Body of pancreas (tissue), 4 donors: ENCODE measurements around the gene LRRC75A. TPM values are rescaled to one million over a fixed set of nuclear protein-coding genes. Genes with fewer than 3 reads are reported as not detected.
"Not testable (repeated sequence)": the region's sequence is repeated elsewhere in the genome, so short reads cannot be mapped to it uniquely, and the experiment has no call there.

Experiments
- ATAC-seq: fragments of 150-250 bp; one replicate; pipeline ENCODE4 v1.9.1; 2016
- DNase-seq, 4 donors: peaks; one replicate each; pipeline ENCODE4 v3.0.0-alpha.2; 2019
- H3K27ac ChIP-seq, 4 donors: fragments of 200-600 bp; sonication (generic); 1 replicate in 3 of 4; 2 replicates in 1 of 4; pipeline versions ENCODE4 v1.5.1 to v1.6.1; 2016 to 2019; ENCODE audit warnings: mild to moderate bottlenecking in 1 of 4, mixed read lengths in 1 of 4, moderate library complexity in 1 of 4
- H3K27me3 ChIP-seq, 2 donors: fragments of 200-600 bp; sonication (generic); one replicate each; pipeline ENCODE4 v1.6.0; 2016; ENCODE audit warnings: mild to moderate bottlenecking in 1 of 2
- H3K36me3 ChIP-seq, 2 donors: fragments of 200-600 bp; sonication (generic); replicated peaks in 1 of 2; 2 replicates each; pipeline ENCODE4 v1.5.1; 2016; ENCODE audit warnings: low read depth in 2 of 2; ENCODE audit not compliant: insufficient read depth in 1 of 2
- H3K4me1 ChIP-seq: fragments of 200-600 bp; sonication (generic); one replicate; pipeline ENCODE4 v1.6.0; 2016
- H3K4me3 ChIP-seq, 2 donors: fragments of 200-600 bp; sonication (generic); 1 replicate in 1 of 2; 2 replicates in 1 of 2; pipeline ENCODE4 v1.5.1; 2016 to 2019
- H3K9me3 ChIP-seq, 3 donors: fragments of 200-600 bp; sonication (generic); 1 replicate in 2 of 3; 2 replicates in 1 of 3; pipeline ENCODE4 v1.5.1; 2016
- CTCF ChIP-seq, 7 experiments: fragments of 450-650 bp in 4 of 7; fragments of 200-600 bp in 3 of 7; sonication (generic) in 3 of 7; IDR thresholded peaks; one replicate each; pipeline ENCODE4 v1.5.1; 2016 to 2019; ENCODE audit warnings: antibody characterized with exemption in 7 of 7
- POLR2A ChIP-seq, 3 donors: fragments of 450-650 bp; IDR thresholded peaks; one replicate each; pipeline ENCODE4 v1.6.1; 2016; ENCODE audit warnings: antibody characterized with exemption in 3 of 3, mild to moderate bottlenecking in 2 of 3
- WGBS, 2 donors: methylation state at CpG; one replicate each; pipeline ENCODE4 v1.1.5; 2017; 5-methylcytosine and 5-hydroxymethylcytosine counted together
- intact Hi-C: fragments of 100-400 bp; cut with DNase I; formaldehyde crosslinking; loops from one replicate; pipeline ENCODE4 v1.15.1; 2023
- total RNA-seq, 2 donors: library from RNA; depleted of rRNA; stranded (reverse); fragments of >200 nt; gene quantifications; one replicate each; pipeline ENCODE4 v1.1.0, GENCODE V29; 2016

The LRRC75A gene
- total RNA-seq, 2 donors from 2014 or later, result 4.9 to 7.6 TPM

- no peak overlapping the region for H3K4me3 ChIP-seq
- intact Hi-C loops, result loop anchor here (10.0 kb wide), 1 partner anchor 48 kb away; no protein-coding TSS in a partner anchor
- H3K27ac ChIP-seq, result peak overlapping the region in 3 of 4 donors; percentile 14 to 37 (median 19)
- TF ChIP-seq POLR2A (IDR thresholded peaks at IDR 0.05), result peak in 1 of 3 donors; percentile 4
- TF ChIP-seq CTCF (IDR thresholded peaks at IDR 0.05), result no peak
- WGBS, 2 donors, result 72 to 78% methylated on average over 7 of the region's 7 CpGs
- DNase-seq, result no peak
- H3K36me3 ChIP-seq, result peaks cover 0 to 4% of the 10 kb centered on the region in 2 donors
- no peak for ATAC-seq
- peaks cover 71% of the 10 kb centered on the region for H3K4me1 ChIP-seq
- H3K9me3 ChIP-seq, result no peaks in the 10 kb centered on the region
- no peaks in the 10 kb centered on the region for H3K27me3 ChIP-seq
These were observed 49.1 kb downstream of the LRRC75A start for GRCh38 chr17:16442594-16443510.

- DNase-seq (no peak), ATAC-seq (no peak)
- Histone ChIP-seq H3K4me1 (peaks cover 71% of the 10 kb centered on the region), H3K4me3 (no peak overlapping the region), H3K27ac (peak overlapping the region in 3 of 4 donors; percentile 14 to 19 (median 19)), H3K36me3 (peaks cover 0 to 4% of the 10 kb centered on the region in 2 donors), H3K27me3 (no peaks in the 10 kb centered on the region), H3K9me3 (no peaks in the 10 kb centered on the region)
- intact Hi-C loops, result loop anchor here (10.0 kb wide), 1 partner anchor 47 kb away; no protein-coding TSS in a partner anchor
- TF ChIP-seq CTCF (IDR thresholded peaks at IDR 0.05), result no peak
- TF ChIP-seq POLR2A (IDR thresholded peaks at IDR 0.05), result no peak
- 59 to 73% methylated on average over 1 of the region's 1 CpG for WGBS, 2 donors
These were observed 49.9 kb downstream of the LRRC75A start for GRCh38 chr17:16442141-16442540.

- no peaks in the 10 kb centered on the region for H3K27me3 ChIP-seq
- no peaks in the 10 kb centered on the region for H3K9me3 ChIP-seq
- peak overlapping the region in 3 of 4 donors; percentile 83 to 85 (median 85) for H3K27ac ChIP-seq
- TF ChIP-seq CTCF (IDR thresholded peaks at IDR 0.05), result no peak
- no peak for TF ChIP-seq POLR2A (IDR thresholded peaks at IDR 0.05)
- DNase-seq, result no peak
- intact Hi-C loops, result loop anchor here (10.0 kb wide), 1 partner anchor 46 kb away; no protein-coding TSS in a partner anchor
- ATAC-seq, result no peak
- peaks cover 0 to 4% of the 10 kb centered on the region in 2 donors for H3K36me3 ChIP-seq
- H3K4me1 ChIP-seq, result peaks cover 69% of the 10 kb centered on the region
- WGBS, 2 donors, result 66 to 67% methylated on average over 3 of the region's 3 CpGs
- no peak overlapping the region for H3K4me3 ChIP-seq
These were observed 50.9 kb downstream of the LRRC75A start for GRCh38 chr17:16440901-16441629.

- not testable (repeated sequence) for H3K9me3 ChIP-seq, H3K4me3 ChIP-seq, ATAC-seq, H3K36me3 ChIP-seq, H3K27me3 ChIP-seq, DNase-seq
- intact Hi-C loops, result loop anchor here (10.0 kb wide), 1 partner anchor 46 kb away; no protein-coding TSS in a partner anchor
- H3K27ac ChIP-seq, result peak overlapping the region; percentile 32 to 85 (median 84)
- H3K4me1 ChIP-seq, result peaks cover 62% of the 10 kb centered on the region
- WGBS, 2 donors, result 39 to 55% methylated on average over 5 of the region's 5 CpGs
These were observed 51.6 kb downstream of the LRRC75A start for GRCh38 chr17:16440354-16440753.
